HG03175 (cell line): ENCODE measurements around the gene RNFT2.

ENCODE experiments used
- ATAC-seq: cut with Tn5 transposase; IDR thresholded peaks from one replicate; pipeline ENCODE4 v1.9.1; 2021; ENCODE audit warnings: mild to moderate bottlenecking, moderate library complexity; ENCODE audit not compliant: unreplicated experiment

RNFT2 gene

GRCh38 chr12:116709768-116710167 is 28.3 kb upstream of the RNFT2 start:
- ATAC-seq, result no peak

- ATAC-seq, result no peak
These were observed 27.6 kb upstream of the RNFT2 start for GRCh38 chr12:116710370-116711150.

GRCh38 chr12:116712458-116713303 is 25.4 kb upstream of the RNFT2 start:
- ATAC-seq, result no peak

- ATAC-seq, result no peak
These were observed 24.6 kb upstream of the RNFT2 start for GRCh38 chr12:116713527-116713926.

- no peak for ATAC-seq
These were observed 23.9 kb upstream of the RNFT2 start for GRCh38 chr12:116714175-116714574.

GRCh38 chr12:116717466-116718437 is 20.4 kb upstream of the RNFT2 start:
- ATAC-seq, result no peak

GRCh38 chr12:116718655-116719454 is 19.3 kb upstream of the RNFT2 start:
- ATAC-seq, result no peak

GRCh38 chr12:116719731-116720528 is 18.2 kb upstream of the RNFT2 start:
- no peak for ATAC-seq

- ATAC-seq, result no peak
These were observed 15.9 kb upstream of the RNFT2 start for GRCh38 chr12:116722245-116722644.

- ATAC-seq, result no peak
These were observed 11.4 kb upstream of the RNFT2 start for GRCh38 chr12:116726694-116727093.

- ATAC-seq, result no peak
These were observed 10.9 kb upstream of the RNFT2 start for GRCh38 chr12:116727261-116727660.

GRCh38 chr12:116727891-116728290 is 10.2 kb upstream of the RNFT2 start:
- ATAC-seq, result no peak

- no peak for ATAC-seq
These were observed 6.3 kb upstream of the RNFT2 start for GRCh38 chr12:116731801-116732200.

GRCh38 chr12:116734156-116734768 is 3.9 kb upstream of the RNFT2 start:
- ATAC-seq, result no peak

- no peak for ATAC-seq
These were observed 3.0 kb upstream of the RNFT2 start for GRCh38 chr12:116735084-116735483.

GRCh38 chr12:116735951-116736599 is 2.0 kb upstream of the RNFT2 start:
- ATAC-seq, result no peak

GRCh38 chr12:116736962-116737773 is 947 bp upstream of the RNFT2 start:
- ATAC-seq, result no peak
